ENCODE data around the gene GHR.

The GHR gene

GRCh38 chr5:42636425-42636824, 213.2 kb downstream of the GHR start:
- no CpG with 5 or more reads among the region's 2 CpGs for WGBS, 2 donors (ENCODE audit: extremely low coverage in 2 of 2, insufficient read length in 2 of 2, insufficient replicate concordance in 1 of 2)
- no peak overlapping the region for H2BK12ac ChIP-seq (ENCODE audit: low read length)

GRCh38 chr5:42636946-42637345, 213.7 kb downstream of the GHR start:
- Histone ChIP-seq H3K4ac (ENCODE audit: low read length) (no peak overlapping the region), H3K23ac (ENCODE audit: low read depth, low read length, poor library complexity) (no peak overlapping the region), H3K36me3 (replicated peaks in 1 of 2; ENCODE audit: control insufficient read depth in 2 of 2, insufficient read depth in 2 of 2, low read length in 2 of 2) (no peaks in the 10 kb centered on the region), H3K9ac (ENCODE audit: low read depth, low read length, poor library complexity) (no peak overlapping the region), H2BK120ac (ENCODE audit: low read depth, low read length) (no peak overlapping the region), H2BK12ac (ENCODE audit: low read length) (no peak overlapping the region), H3K4me3 (ENCODE audit: low read length in 2 of 2) (no peak overlapping the region), H3K4me2 (ENCODE audit: insufficient read depth, low read length, poor library complexity, severe bottlenecking) (no peak overlapping the region), H3K18ac (ENCODE audit: low read length) (no peak overlapping the region), H3K79me1 (ENCODE audit: low read depth, low read length) (no peaks in the 10 kb centered on the region), H3K4me1 (ENCODE audit: control insufficient read depth in 2 of 2, insufficient read depth in 1 of 2, low read depth in 1 of 2, low read length in 2 of 2) (no peaks in the 10 kb centered on the region), H2AFZ (ENCODE audit: low read length) (no peak overlapping the region), H3K14ac (ENCODE audit: low read length) (no peak overlapping the region), H3K9me3 (replicated peaks in 1 of 2; ENCODE audit: control insufficient read depth in 2 of 2, insufficient read depth in 1 of 2, low read depth in 1 of 2, low read length in 2 of 2) (no peaks in the 10 kb centered on the region), H2AK5ac (ENCODE audit: low read depth, low read length) (no peak overlapping the region), H3K27ac (replicated peaks; ENCODE audit: low read length) (no peak overlapping the region), H4K91ac (ENCODE audit: low read depth, low read length, poor library complexity) (no peak overlapping the region), H3K27me3 (ENCODE audit: control insufficient read depth in 3 of 3, insufficient read depth in 3 of 3, low read depth in 1 of 3, low read length in 3 of 3) (no peaks in the 10 kb centered on the region), H2BK5ac (ENCODE audit: low read length) (no peak overlapping the region), H4K8ac (ENCODE audit: low read depth, low read length) (no peak overlapping the region), H2BK15ac (ENCODE audit: low read length) (no peak overlapping the region)
- no peak for DNase-seq (ENCODE audit: low spot score)
- no CpG with 5 or more reads among the region's 1 CpG for WGBS, 2 donors (ENCODE audit: extremely low coverage in 2 of 2, insufficient read length in 2 of 2, insufficient replicate concordance in 1 of 2)

More at GRCh38 chr5:42636425-42636824, 213.2 kb downstream of the GHR start:
- no peak overlapping the region for H3K18ac ChIP-seq (ENCODE audit: low read length)
- H3K27ac ChIP-seq (replicated peaks; ENCODE audit: low read length): no peak overlapping the region
- H2AK5ac ChIP-seq (ENCODE audit: low read depth, low read length): no peak overlapping the region
- H3K4me1 ChIP-seq (ENCODE audit: control insufficient read depth in 2 of 2, insufficient read depth in 1 of 2, low read depth in 1 of 2, low read length in 2 of 2): no peaks in the 10 kb centered on the region
- H3K79me1 ChIP-seq (ENCODE audit: low read depth, low read length): no peaks in the 10 kb centered on the region
- H3K27me3 ChIP-seq (ENCODE audit: control insufficient read depth in 3 of 3, insufficient read depth in 3 of 3, low read depth in 1 of 3, low read length in 3 of 3): no peaks in the 10 kb centered on the region
- H2BK15ac ChIP-seq (ENCODE audit: low read length): no peak overlapping the region
- no peak overlapping the region for H3K9ac ChIP-seq (ENCODE audit: low read depth, low read length, poor library complexity)
- H2BK5ac ChIP-seq (ENCODE audit: low read length): no peak overlapping the region
- no peak overlapping the region for H3K4me2 ChIP-seq (ENCODE audit: insufficient read depth, low read length, poor library complexity, severe bottlenecking)
- H3K36me3 ChIP-seq (replicated peaks in 1 of 2; ENCODE audit: control insufficient read depth in 2 of 2, insufficient read depth in 2 of 2, low read length in 2 of 2): no peaks in the 10 kb centered on the region
- DNase-seq (ENCODE audit: low spot score): no peak
- no peak overlapping the region for H4K91ac ChIP-seq (ENCODE audit: low read depth, low read length, poor library complexity)
- H2AFZ ChIP-seq (ENCODE audit: low read length): no peak overlapping the region
- H3K4ac ChIP-seq (ENCODE audit: low read length): no peak overlapping the region
- H2BK120ac ChIP-seq (ENCODE audit: low read depth, low read length): no peak overlapping the region
- H3K4me3 ChIP-seq (ENCODE audit: low read length in 2 of 2): no peak overlapping the region
- no peaks in the 10 kb centered on the region for H3K9me3 ChIP-seq (replicated peaks in 1 of 2; ENCODE audit: control insufficient read depth in 2 of 2, insufficient read depth in 1 of 2, low read depth in 1 of 2, low read length in 2 of 2)
- H3K23ac ChIP-seq (ENCODE audit: low read depth, low read length, poor library complexity): no peak overlapping the region
- H4K8ac ChIP-seq (ENCODE audit: low read depth, low read length): no peak overlapping the region
- H3K14ac ChIP-seq (ENCODE audit: low read length): no peak overlapping the region

DNA sequence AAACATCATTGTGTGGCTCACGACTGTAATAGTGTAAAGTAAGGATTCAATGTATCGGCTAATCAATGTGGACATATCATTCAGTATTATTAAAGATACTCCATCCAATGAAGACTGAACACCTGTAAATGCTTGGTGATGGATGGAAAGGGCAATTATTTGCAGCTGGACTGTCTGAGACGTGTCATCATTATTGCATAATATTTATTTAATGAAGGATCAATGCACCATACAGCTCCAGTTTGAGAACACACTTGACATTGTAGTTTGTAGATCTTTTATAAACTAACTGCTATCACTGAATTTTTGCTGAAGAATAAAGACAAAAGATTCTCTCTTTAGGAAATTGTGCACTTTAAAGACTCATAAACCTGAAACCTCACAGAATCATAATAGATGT, 215.7 kb downstream of the GHR start:
- no CpG with 5 or more reads among the region's 3 CpGs for WGBS, 2 donors (ENCODE audit: extremely low coverage in 2 of 2, insufficient read length in 2 of 2, insufficient replicate concordance in 1 of 2)
- H3K4me1 ChIP-seq (ENCODE audit: control insufficient read depth in 2 of 2, insufficient read depth in 1 of 2, low read depth in 1 of 2, low read length in 2 of 2): no peaks in the 10 kb centered on the region
- H3K4me2 ChIP-seq (ENCODE audit: insufficient read depth, low read length, poor library complexity, severe bottlenecking): no peak overlapping the region
- H2BK120ac ChIP-seq (ENCODE audit: low read depth, low read length): no peak overlapping the region
- no peaks in the 10 kb centered on the region for H3K79me1 ChIP-seq (ENCODE audit: low read depth, low read length)
- no peaks in the 10 kb centered on the region for H3K27me3 ChIP-seq (ENCODE audit: control insufficient read depth in 3 of 3, insufficient read depth in 3 of 3, low read depth in 1 of 3, low read length in 3 of 3)
- no peak overlapping the region for H3K4ac ChIP-seq (ENCODE audit: low read length)
- H2AK5ac ChIP-seq (ENCODE audit: low read depth, low read length): no peak overlapping the region
- H3K27ac ChIP-seq (replicated peaks; ENCODE audit: low read length): no peak overlapping the region
- H3K14ac ChIP-seq (ENCODE audit: low read length): no peak overlapping the region
- no peak overlapping the region for H3K4me3 ChIP-seq (ENCODE audit: low read length in 2 of 2)
- H2BK15ac ChIP-seq (ENCODE audit: low read length): no peak overlapping the region
- no peaks in the 10 kb centered on the region for H3K9me3 ChIP-seq (replicated peaks in 1 of 2; ENCODE audit: control insufficient read depth in 2 of 2, insufficient read depth in 1 of 2, low read depth in 1 of 2, low read length in 2 of 2)
- H4K8ac ChIP-seq (ENCODE audit: low read depth, low read length): no peak overlapping the region
- H3K18ac ChIP-seq (ENCODE audit: low read length): no peak overlapping the region
- no peak overlapping the region for H2BK12ac ChIP-seq (ENCODE audit: low read length)
- H3K36me3 ChIP-seq (replicated peaks in 1 of 2; ENCODE audit: control insufficient read depth in 2 of 2, insufficient read depth in 2 of 2, low read length in 2 of 2): no peaks in the 10 kb centered on the region
- H3K9ac ChIP-seq (ENCODE audit: low read depth, low read length, poor library complexity): no peak overlapping the region
- DNase-seq (ENCODE audit: low spot score): no peak
- no peak overlapping the region for H3K23ac ChIP-seq (ENCODE audit: low read depth, low read length, poor library complexity)
- no peak overlapping the region for H4K91ac ChIP-seq (ENCODE audit: low read depth, low read length, poor library complexity)
- no peak overlapping the region for H2AFZ ChIP-seq (ENCODE audit: low read length)
- no peak overlapping the region for H2BK5ac ChIP-seq (ENCODE audit: low read length)

GRCh38 chr5:42640835-42641234, 217.6 kb downstream of the GHR start:
- no CpG with 5 or more reads among the region's 2 CpGs for WGBS, 2 donors (ENCODE audit: extremely low coverage in 2 of 2, insufficient read length in 2 of 2, insufficient replicate concordance in 1 of 2)
- no peak overlapping the region for H2AK5ac ChIP-seq (ENCODE audit: low read depth, low read length)
- no peaks in the 10 kb centered on the region for H3K27me3 ChIP-seq (ENCODE audit: control insufficient read depth in 3 of 3, insufficient read depth in 3 of 3, low read depth in 1 of 3, low read length in 3 of 3)
- H3K9ac ChIP-seq (ENCODE audit: low read depth, low read length, poor library complexity): no peak overlapping the region
- H3K18ac ChIP-seq (ENCODE audit: low read length): no peak overlapping the region
- H3K27ac ChIP-seq (replicated peaks; ENCODE audit: low read length): no peak overlapping the region
- no peaks in the 10 kb centered on the region for H3K4me1 ChIP-seq (ENCODE audit: control insufficient read depth in 2 of 2, insufficient read depth in 1 of 2, low read depth in 1 of 2, low read length in 2 of 2)
- H2AFZ ChIP-seq (ENCODE audit: low read length): no peak overlapping the region
- H3K4ac ChIP-seq (ENCODE audit: low read length): no peak overlapping the region
- DNase-seq (ENCODE audit: low spot score): no peak
- H3K79me1 ChIP-seq (ENCODE audit: low read depth, low read length): no peaks in the 10 kb centered on the region
- no peak overlapping the region for H3K4me2 ChIP-seq (ENCODE audit: insufficient read depth, low read length, poor library complexity, severe bottlenecking)
- no peak overlapping the region for H2BK12ac ChIP-seq (ENCODE audit: low read length)
- H3K36me3 ChIP-seq (replicated peaks in 1 of 2; ENCODE audit: control insufficient read depth in 2 of 2, insufficient read depth in 2 of 2, low read length in 2 of 2): no peaks in the 10 kb centered on the region
- H3K14ac ChIP-seq (ENCODE audit: low read length): no peak overlapping the region
- no peak overlapping the region for H3K23ac ChIP-seq (ENCODE audit: low read depth, low read length, poor library complexity)
- no peak overlapping the region for H2BK15ac ChIP-seq (ENCODE audit: low read length)
- H3K4me3 ChIP-seq (ENCODE audit: low read length in 2 of 2): no peak overlapping the region
- no peak overlapping the region for H4K8ac ChIP-seq (ENCODE audit: low read depth, low read length)
- H2BK120ac ChIP-seq (ENCODE audit: low read depth, low read length): no peak overlapping the region
- no peaks in the 10 kb centered on the region for H3K9me3 ChIP-seq (replicated peaks in 1 of 2; ENCODE audit: control insufficient read depth in 2 of 2, insufficient read depth in 1 of 2, low read depth in 1 of 2, low read length in 2 of 2)
- H4K91ac ChIP-seq (ENCODE audit: low read depth, low read length, poor library complexity): no peak overlapping the region
- H2BK5ac ChIP-seq (ENCODE audit: low read length): no peak overlapping the region
